Cardiac fibroblast (primary cell): ENCODE data around the gene GDF11.
A peak's percentile ranks its signal among the peaks of the same experiment; 100 is the strongest.

ENCODE experiments used
- DNase-seq, 2 donors: peaks; one replicate each; pipeline versions ENCODE4 v3.0.0 to v3.0.0-alpha.2; 2010; ENCODE audit warnings: low read depth in 2 of 2
- H3K4me3 ChIP-seq, 2 donors: replicated peaks in 1 of 2; 1 replicate in 1 of 2; 2 replicates in 1 of 2; pipeline ENCODE4 v1.5.1; 2011; ENCODE audit warnings: low read depth in 2 of 2, low read length in 2 of 2, mild to moderate bottlenecking in 2 of 2, moderate library complexity in 1 of 2
- CTCF ChIP-seq: IDR thresholded peaks from one replicate; pipeline ENCODE4 v1.5.1; 2011; ENCODE audit warnings: low read depth, mild to moderate bottlenecking, low read length, inconsistent platforms

GDF11 gene

GRCh38 chr12:55715169-55715764 is 27.7 kb upstream of the GDF11 start:
- no peak for TF ChIP-seq CTCF
- H3K4me3 ChIP-seq: peak overlapping the region; percentile 66 to 72
- DNase-seq: no peak

GRCh38 chr12:55715833-55716581 is 26.9 kb upstream of the GDF11 start, which contains the start of gene BLOC1S1:
BLOC1S1 (plus strand) TSS chr12:55716046; CDS start chr12:55716052, 6 bp downstream.
- peak within 1 kb of the TSS; percentile 66 to 72 for H3K4me3 ChIP-seq
- no peak for TF ChIP-seq CTCF
- peak; percentile 91 to 95 for DNase-seq

GRCh38 chr12:55716582-55716957 is 26.4 kb upstream of the GDF11 start:
- DNase-seq: no peak
- TF ChIP-seq CTCF: peak; percentile 0
- peak overlapping the region; percentile 66 to 72 for H3K4me3 ChIP-seq

- TF ChIP-seq CTCF: no peak
- H3K4me3 ChIP-seq: peak overlapping the region; percentile 66 to 72
- peak in 1 of 2 donors; percentile 75 for DNase-seq
Measured at GRCh38 chr12:55717011-55718007, 25.6 kb upstream of the GDF11 start.

DNA sequence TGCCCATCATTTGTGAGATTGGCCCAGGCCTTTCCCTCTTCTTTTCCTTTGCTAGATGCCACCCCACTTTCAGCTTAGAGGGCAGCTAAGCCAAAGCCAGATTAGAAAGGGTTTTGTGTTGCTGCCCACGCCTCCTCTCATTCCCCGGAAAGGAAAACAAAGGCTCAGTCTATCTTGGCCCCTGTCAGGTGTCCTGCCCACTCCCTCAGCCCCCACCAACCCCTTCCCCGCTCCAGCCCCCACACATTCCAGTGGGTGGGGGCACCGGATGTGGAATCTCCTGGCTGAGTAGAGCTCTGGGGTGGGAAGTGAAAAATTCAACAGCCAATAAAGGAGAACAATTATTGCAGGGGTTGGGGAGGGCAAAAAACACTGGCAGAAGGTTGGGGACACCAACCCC is 24.9 kb upstream of the GDF11 start:
- peak; percentile 15 to 43 for DNase-seq
- no peak overlapping the region for H3K4me3 ChIP-seq

More for the DNA sequence above, 24.9 kb upstream of the GDF11 start:
- no peak for TF ChIP-seq CTCF
